ENCODE results near the gene RPL29. TPM values are rescaled to one million over a fixed set of nuclear protein-coding genes. Genes with fewer than 3 reads are reported as not detected.

Gene RPL29
- total RNA-seq, 2 experiments from 2014 or later = 1,417 to 1,432 TPM

DNA sequence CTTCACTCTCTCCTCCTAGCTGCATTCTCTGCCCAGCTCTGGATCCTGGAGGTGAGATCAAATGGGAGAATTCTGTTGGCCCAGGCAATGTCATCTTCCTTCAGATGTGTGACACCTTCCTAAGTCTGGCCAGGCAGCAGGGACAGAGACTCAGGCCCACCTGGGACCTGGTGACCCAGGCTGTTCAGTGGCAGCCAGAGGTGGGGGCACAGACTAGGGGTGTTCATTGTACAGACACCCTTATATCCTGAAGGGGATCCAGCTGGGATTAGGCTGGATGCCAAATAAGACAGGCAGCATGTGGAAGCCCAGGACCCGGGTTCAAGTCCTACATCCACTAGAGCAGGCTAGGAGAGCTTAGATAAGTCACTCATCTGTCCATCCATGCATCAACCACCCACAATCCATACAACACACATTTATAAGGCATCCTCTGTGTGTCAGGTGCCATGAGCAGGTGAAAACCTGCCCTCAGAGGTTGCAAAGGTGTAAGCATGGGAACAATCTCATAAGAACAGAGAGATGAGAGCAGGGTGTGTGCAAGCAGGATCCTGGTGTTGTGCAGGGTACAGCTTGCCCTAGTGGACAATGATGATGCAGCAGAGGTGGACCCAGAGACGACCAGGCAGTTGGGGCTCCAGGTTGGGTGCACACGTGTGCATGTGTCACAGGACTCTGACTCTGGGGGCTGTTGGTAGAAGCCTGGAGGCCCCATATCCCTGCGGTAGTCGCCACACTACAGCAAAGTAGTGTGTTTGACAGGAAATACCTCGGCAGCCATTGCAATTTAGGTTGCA lies 18.3 kb upstream of the RPL29 start:
- CTCF ChIA-PET = no interaction called here
- POLR2A ChIA-PET = no interaction called here

DNA sequence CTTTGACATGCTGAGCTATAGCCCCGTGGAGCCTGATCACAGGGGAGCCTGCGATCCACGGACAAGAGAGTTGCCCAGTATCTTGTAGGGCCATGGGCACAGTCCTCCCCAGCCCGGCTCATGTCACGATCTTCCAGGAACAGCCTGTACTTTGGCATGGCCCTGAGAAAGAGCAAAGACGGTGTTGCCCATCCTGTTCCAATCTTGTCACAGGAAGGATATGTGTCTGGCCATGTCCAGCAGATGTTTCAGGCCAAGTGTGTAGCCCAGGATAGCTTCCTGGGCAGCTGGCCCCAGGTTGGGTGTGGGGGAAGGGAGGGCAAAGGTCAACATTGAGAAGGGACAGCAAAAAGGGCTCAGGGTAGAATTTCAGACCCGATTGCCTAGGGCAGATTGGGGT lies 17.0 kb upstream of the RPL29 start:
- ChIA-PET POLR2A (no interaction called here), CTCF (interaction anchor here (1.9 kb wide), 1 partner anchor 11 kb away, joined by 7 read pairs; no protein-coding TSS in a partner anchor)

DNA sequence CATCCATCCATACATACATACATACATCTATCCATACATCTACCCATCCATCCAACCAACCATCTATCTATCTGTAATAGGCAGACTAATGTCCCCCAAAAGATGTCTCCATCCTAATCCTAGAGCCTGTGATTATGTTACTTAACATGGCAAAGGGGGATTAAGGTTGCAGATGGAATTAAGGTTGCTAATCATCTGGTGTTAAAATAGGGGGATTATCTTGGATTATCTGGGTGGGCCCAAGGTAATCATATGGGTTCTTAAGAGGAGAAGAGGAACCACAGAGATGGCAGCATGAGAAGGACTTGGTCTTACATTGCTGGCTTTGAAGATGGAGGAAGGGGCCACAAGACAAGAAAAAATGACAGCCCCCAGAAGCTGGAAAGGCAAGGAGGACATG lies 14.7 kb upstream of the RPL29 start:
- POLR2A ChIA-PET = no interaction called here
- CTCF ChIA-PET = no interaction called here

DNA sequence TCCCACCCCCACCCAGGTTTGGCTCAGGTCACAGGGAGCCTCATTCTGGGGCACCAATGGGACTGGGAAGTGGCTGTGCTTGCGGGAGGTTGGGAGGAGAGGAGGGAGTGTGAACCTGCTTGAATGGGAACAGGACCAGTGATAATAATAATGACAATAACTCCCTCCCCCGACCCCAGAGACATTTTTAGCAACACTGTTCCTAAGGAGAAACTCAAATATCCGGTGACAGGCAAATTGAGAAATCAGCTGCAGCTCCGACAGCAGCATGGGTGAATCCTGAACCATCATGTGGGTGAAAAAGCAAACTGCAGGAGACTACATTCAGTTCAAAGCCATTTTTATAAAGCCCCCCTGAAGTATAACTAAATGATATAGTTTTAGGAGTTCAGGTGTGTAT lies 11.6 kb upstream of the RPL29 start:
- ChIA-PET CTCF (interaction anchor here (0.6 kb wide), 1 partner anchor 124 kb away, joined by 7 read pairs; no protein-coding TSS in a partner anchor), POLR2A (no interaction called here)

DNA sequence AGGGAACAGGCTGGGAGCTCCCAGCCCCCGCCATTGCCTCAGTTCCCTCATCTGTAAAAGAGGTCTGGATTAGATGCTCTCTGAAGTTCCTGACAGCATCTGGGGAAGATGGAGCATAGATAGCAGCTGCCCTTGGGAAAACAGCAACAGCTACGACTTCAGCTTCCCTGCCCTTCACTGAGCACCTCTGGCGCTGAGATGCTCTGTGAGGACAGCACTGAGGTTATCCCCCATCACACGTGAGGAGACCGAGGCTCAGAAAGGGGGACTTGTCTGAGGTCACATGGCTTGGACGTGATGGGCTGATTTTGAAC lies 11.1 kb upstream of the RPL29 start:
- POLR2A ChIA-PET = no interaction called here
- CTCF ChIA-PET = no interaction called here

DNA sequence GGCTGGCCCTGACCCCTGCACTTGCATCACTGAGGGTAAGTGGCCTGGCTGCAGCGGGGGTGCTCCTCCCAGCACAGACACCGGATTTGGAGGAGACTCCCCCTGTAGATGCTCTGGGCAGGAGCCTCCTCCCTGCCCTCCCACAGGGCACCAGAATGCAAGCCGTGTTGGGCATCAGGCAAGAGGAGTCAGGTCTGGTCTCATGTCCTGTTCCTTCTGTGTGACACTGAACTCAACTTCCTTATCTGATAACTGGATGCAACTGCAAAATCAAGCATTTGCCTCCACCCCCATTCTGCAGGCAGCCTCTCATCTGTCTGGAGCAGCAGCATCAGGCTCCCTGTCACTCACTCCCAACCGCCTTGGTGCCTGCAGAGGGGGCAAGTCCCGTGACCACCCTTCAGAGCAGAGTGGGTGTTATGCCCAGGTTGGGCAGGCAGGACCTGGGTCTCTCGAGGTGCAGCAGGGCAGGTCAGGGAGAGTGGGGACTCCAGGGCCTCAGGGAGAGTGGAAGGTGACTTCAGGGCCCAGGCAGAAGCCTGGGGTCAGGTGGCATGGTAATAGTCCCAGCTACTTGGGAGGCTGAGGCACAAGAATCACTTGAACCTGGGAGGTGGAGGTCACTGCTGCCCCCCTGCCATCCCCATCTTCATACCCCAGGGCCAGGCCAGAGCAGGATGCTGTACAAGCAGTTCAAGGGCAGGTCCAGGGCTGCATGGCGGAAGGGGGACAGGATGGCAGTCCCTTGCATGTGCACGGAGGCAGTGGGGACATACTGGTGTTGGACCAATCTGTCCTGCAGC lies 10.5 kb upstream of the RPL29 start:
- ChIA-PET POLR2A (no interaction called here), CTCF (no interaction called here)

DNA sequence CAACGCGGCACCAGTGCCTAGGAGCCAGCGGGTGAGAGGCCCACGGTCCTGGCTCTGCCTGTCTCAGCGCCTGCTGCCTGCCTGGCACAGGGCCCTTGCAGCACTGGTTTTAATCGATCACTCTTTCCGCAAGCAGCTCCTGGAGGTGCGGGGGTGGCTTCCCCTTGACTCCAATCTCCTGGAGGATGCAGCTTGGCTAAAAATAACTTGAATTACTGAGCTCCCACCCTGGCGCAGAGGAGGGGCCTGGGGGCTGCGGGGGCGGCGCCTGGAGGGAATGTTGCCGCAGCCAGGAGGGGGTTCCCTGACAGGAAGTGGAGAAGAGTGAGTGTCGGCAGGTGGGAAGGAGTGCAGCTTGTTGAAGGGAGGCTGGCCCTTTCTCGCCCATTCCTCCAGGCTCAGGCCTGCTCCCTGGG lies 9.9 kb upstream of the RPL29 start:
- CTCF ChIA-PET = no interaction called here
- POLR2A ChIA-PET = no interaction called here

DNA sequence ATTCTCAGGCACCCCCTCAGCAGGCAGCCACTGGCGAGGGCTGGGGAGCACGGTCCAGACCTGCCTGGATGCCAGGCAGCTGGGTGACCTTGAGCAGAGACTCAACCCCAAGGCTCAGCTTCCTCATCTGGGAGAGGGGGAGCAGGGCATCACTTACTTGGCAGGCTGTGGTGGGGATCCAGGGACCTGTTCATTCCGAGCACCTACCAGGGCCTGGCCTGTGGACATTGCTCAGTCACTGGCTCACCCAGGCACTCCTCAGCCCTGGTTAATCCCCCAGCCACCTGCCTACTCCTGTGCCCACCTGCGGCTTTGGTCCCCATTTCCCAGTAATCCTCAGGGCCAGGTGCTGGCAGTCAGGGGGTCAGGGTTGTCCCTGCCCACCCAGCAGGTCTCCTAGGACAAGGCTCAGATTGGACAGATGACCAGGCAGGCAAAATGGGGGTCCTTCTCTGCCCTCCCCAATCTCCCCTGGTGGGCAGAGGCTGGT lies 9.3 kb upstream of the RPL29 start:
- ChIA-PET CTCF (interaction anchor here (1.7 to 5.3 kb wide), 2 partner anchors 118 to 141 kb away, joined by 8 to 41 read pairs; no protein-coding TSS in a partner anchor), POLR2A (no interaction called here)

DNA sequence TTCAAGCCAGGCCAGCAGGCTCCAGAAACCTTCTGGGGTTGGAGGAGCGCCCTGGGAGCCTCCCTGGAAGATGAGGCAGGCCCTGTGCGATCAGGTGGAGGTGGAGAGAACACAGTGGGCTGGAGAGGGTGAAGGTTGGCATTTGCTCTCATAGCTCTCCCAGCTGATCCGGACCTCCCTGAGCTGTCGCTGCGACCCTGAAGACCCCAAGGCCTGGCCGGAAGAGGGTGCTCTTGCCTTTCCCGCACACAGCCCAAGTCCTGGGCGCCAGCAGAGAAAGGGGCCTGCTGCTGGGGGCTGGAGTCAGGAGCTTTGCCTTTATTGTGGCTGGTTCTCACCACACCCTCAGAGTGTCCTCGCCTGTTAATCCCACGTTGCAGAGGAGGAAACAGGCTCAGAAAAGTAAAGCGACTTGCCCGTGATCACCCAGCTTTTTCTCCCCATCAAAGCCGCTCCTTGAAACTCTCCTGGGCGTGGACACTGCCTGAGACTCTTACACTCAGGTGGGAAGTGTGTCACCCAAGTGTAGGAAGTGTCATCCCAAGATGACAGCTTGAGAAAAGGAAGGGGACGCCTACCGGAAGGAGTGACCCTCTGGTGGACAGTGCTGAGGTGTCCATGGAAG lies 8.6 kb upstream of the RPL29 start:
- ChIA-PET POLR2A (interaction anchor here (0.6 kb wide), 1 partner anchor 37 kb away, joined by 4 read pairs; no protein-coding TSS in a partner anchor), CTCF (interaction anchor here (1.1 to 5.3 kb wide), 3 partner anchors 49 to 142 kb away, joined by 5 to 41 read pairs (median 8); no protein-coding TSS in a partner anchor)

DNA sequence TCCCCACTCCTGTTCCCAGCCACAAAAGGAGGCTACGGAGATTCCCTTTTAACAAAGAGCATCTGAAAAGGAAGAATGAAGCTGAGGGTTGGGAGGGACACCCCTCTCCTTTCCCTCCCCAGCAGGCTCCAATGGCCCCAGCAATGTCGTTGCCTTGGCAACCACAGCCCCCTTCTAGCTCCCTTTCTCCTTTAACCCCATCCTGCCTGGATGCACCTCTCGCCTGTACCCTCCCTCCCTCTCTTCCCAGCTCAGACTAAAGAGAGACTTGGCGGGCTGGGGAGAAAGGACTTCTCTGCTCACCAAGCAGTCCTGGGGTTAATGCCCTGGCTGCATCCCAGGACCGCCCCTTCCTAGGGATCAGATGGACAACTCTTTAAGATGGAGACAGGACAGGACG lies 7.1 kb upstream of the RPL29 start:
- POLR2A ChIA-PET = no interaction called here
- CTCF ChIA-PET = interaction anchor here (1.0 to 5.3 kb wide), 9 partner anchors 39 to 179 kb away, joined by 3 to 42 read pairs (median 4); partner anchors contain the start of genes PARP3 and RRP9

DNA sequence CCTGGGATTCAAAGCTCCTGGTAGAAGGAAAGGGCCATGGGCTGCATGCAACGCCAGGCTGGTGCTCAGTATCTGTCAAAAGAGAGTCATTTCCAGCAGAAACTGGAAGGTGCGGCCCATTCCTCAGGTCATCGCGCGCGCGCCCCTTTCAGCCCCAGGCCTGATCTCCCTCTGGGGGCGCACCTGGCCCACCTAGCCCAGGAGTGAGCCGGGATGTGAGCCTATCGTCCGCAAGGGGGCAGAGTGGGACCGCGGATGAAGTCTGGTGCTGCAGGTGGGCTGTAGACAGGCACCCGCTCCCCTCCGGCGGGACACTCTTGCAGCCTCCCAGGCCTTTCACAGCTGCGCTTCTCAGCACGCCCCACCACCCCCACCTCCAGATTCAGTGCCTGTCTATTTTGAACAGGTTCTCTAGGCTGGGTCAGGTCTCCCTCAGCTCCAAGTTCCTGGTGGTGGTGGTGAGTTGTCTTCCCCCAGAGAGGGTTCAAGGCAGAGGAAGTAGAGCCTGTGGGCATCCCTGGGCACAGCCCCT lies 5.8 kb upstream of the RPL29 start:
- ChIA-PET POLR2A (interaction anchor here (0.6 kb wide), 1 partner anchor 130 kb away, joined by 3 read pairs; no protein-coding TSS in a partner anchor), CTCF (interaction anchor here (0.6 to 5.3 kb wide), 28 partner anchors 11 to 362 kb away, joined by 3 to 42 read pairs (median 4); partner anchors contain the start of genes ABHD14B, ACY1, DUSP7 and PARP3)

DNA sequence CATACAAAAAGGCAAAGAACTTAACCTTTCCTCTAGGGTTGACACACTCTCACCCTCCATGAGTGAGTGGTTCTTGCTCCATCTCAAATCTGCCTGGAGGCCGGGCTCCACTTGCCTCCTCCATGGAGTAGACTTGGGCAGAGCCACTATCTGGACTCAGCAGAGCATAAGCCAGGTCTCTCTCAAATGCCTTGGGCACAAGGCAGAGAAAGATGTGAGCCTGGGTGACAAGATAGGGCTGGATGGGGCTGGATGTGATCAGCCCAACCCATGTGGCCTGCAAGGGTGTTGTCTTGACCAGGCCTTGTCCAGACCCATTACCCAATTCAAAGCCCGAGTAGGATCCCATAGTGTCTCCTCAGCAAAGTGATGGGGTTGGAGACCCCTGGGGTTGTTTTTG lies 4.2 kb upstream of the RPL29 start:
- ChIA-PET CTCF (interaction anchor here (2.7 to 5.3 kb wide), 3 partner anchors 54 to 146 kb away, joined by 25 to 42 read pairs (median 41); partner anchors contain the start of gene DUSP7), POLR2A (no interaction called here)

DNA sequence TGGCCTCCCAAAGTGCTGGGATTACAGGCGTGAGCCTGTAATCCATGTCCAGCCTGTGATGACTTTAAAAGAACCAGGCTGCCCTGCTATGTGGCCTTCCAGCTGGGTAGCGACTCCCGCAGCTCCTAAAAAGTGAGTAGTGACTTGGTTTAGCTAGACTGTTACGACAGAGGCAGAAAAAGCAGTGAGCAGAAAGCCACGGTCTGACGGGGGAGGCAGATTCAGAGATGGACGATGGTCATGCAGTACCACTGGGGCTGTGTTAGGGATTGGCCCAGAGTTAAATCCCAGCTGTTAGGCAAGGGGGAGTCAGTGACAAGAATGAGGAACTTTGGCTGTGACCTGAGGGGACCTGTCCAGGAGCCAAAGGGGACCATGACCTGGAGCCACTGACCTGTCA lies 3.1 kb upstream of the RPL29 start:
- ChIA-PET POLR2A (interaction anchor here (0.6 kb wide), 1 partner anchor 25 kb away, joined by 3 read pairs; the partner anchor contains the start of gene ABHD14B), CTCF (interaction anchor here (0.9 to 1.4 kb wide), 3 partner anchors 55 to 144 kb away, joined by 3 to 5 read pairs (median 3); no protein-coding TSS in a partner anchor)

DNA sequence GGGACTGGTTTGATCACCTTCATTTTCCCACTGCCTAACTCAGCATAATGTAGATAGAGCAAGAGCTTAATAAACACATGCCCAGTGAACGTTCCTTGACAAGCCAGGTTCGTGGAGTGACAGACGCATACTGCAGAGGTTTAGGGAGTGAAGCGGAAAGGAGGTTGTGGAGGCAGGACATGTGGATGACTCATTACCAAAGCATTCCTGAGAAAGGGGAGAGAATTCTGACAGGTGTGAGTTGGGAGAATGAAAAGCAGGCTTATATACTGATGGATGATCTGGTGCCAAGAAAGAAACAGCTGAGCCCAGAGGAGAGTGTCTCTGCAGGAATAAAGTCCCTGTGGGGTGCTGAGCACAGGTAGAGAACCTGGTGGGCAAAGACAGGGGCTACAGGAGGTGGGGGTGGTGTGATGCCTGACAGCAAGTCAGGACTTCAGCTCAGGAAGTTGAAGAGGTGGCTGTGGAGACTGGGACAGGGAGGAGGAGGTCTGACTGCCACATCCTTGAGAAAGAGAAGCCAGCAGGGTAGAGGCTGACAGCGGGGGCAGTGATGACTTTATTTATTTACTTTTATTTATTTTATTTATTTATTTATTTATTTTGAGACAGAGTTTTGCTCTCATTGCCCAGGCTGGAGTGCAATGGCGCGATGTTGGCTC lies 2.4 kb upstream of the RPL29 start:
- POLR2A ChIA-PET = interaction anchor here (0.6 kb wide), 1 partner anchor 24 kb away, joined by 3 read pairs; the partner anchor contains the start of gene ABHD14B
- CTCF ChIA-PET = interaction anchor here (1.0 to 1.4 kb wide), 3 partner anchors 55 to 148 kb away, joined by 3 to 5 read pairs (median 3); no protein-coding TSS in a partner anchor

DNA sequence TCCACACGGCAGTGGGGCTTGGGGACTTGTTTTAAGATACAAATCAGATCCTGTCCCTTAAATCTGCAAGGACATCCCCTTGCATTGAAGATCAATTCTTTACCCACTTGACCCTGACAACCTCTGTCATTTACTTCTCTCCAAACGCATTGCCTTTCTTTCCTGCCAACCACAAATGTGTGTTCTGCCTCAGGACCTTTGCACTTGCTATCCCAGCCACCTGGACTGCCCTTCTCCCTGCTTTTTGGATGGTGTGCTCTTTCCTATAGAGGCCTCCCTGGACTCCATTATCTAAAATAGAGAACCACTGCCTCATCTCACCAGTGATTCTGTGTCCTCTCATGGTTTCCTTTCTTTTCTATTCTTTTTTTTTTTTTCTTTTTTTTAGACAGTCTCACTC lies 1.5 kb upstream of the RPL29 start:
- CTCF ChIA-PET = interaction anchor here (1.0 kb wide), 1 partner anchor 149 kb away, joined by 3 read pairs; no protein-coding TSS in a partner anchor

DNA sequence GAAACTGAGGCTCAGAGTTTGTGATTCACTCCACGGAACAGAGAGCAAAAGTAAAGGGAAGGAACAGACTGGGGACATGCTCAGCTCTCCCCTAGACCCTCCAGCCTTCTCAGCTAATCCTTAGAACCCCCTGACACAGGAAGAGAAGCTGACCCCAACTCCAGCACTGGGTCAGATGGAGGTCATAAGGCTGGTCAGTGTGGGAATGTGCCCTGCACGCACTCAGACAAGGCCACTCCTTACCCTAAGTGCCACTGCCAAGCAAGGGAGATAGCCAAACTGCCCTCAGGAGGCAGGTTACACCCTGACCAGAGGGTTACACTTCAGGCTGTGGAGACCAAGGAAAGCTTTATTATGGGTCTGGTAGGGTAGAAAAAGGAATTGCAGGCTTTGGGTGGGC lies 1.2 kb downstream of the RPL29 start:
- POLR2A ChIA-PET = interaction anchor here (0.5 to 5.5 kb wide), 3 partner anchors 11 to 283 kb away, joined by 3 to 84 read pairs (median 26); partner anchors contain the start of genes ACY1, PARP3 and RRP9
- CTCF ChIA-PET = interaction anchor here (4.8 to 5.0 kb wide), 2 partner anchors 11 to 21 kb away, joined by 26 to 31 read pairs; partner anchors contain the start of genes ABHD14A, ABHD14B and ACY1

More for the DNA sequence above, 1.5 kb upstream of the RPL29 start:
- POLR2A ChIA-PET = no interaction called here

DNA sequence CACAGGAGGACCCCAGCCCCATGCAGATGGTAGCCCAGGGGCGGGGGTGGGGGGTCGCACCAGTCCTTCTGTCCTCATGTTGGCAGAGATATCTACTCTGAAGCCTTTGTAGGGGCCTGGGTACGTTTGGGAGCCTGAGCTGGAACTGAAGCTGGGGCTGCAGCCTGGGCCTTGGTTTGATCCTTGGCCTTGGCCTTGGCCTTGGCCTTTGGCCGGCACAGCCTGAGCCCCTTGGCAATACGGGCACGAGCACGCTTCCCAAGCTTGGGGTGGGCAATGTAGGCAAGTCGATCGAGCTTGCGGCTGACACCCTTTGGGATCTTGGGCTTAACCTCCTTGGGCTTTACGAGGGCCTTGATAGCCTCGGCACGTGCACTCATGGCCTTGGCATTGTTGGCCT lies 2.0 kb downstream of the RPL29 start:
- ChIA-PET CTCF (interaction anchor here (1.1 to 5.0 kb wide), 3 partner anchors 10 to 20 kb away, joined by 3 to 31 read pairs (median 26); partner anchors contain the start of genes ABHD14A, ABHD14B and ACY1), POLR2A (interaction anchor here (5.5 kb wide), 1 partner anchor 10 kb away, joined by 84 read pairs; the partner anchor contains the start of gene ACY1)
